Uterus (tissue), 4 donors: Measurements from ENCODE around the gene TNFRSF11A. TPM values are rescaled to one million over a fixed set of nuclear protein-coding genes. Genes with fewer than 3 reads are reported as not detected.

Experiments used
- DNase-seq, 2 donors: peaks; one replicate each; pipeline ENCODE4 v3.0.0-alpha.2; 2019 to 2020
- H3K27ac ChIP-seq, 2 donors: fragments of 200-600 bp; sonication (generic); 1 replicate in 1 of 2; 2 replicates in 1 of 2; pipeline ENCODE4 v1.5.1; 2016 to 2018
- H3K27me3 ChIP-seq, 2 donors: fragments of 200-600 bp; sonication (generic); one replicate each; pipeline ENCODE4 v1.5.1; 2018 to 2019; ENCODE audit warnings: control low read depth in 1 of 2
- H3K36me3 ChIP-seq, 2 donors: fragments of 200-600 bp; sonication (generic); one replicate each; pipeline ENCODE4 v1.5.1; 2019; ENCODE audit warnings: control low read depth in 1 of 2
- H3K4me1 ChIP-seq, 2 donors: fragments of 200-600 bp; sonication (generic); one replicate each; pipeline ENCODE4 v1.5.1; 2018 to 2019; ENCODE audit warnings: control low read depth in 1 of 2
- H3K4me3 ChIP-seq, 2 donors: fragments of 200-600 bp; sonication (generic); 1 replicate in 1 of 2; 2 replicates in 1 of 2; pipeline ENCODE4 v1.5.1; 2018 to 2019; ENCODE audit warnings: mild to moderate bottlenecking in 1 of 2
- H3K9me3 ChIP-seq, 2 donors: fragments of 200-600 bp; sonication (generic); one replicate each; pipeline ENCODE4 v1.5.1; 2019; ENCODE audit warnings: control low read depth in 1 of 2
- POLR2A ChIP-seq, 2 donors: fragments of 450-650 bp; IDR thresholded peaks; one replicate each; pipeline ENCODE4 v1.6.1; 2016; ENCODE audit warnings: antibody characterized with exemption in 2 of 2, mild to moderate bottlenecking in 1 of 2, moderate library complexity in 1 of 2
- intact Hi-C: fragments of 100-400 bp; cut with DNase I; formaldehyde crosslinking; loops from one replicate; pipeline ENCODE4 v1.15.1; 2023; ENCODE audit warnings: low total_unique reads
- total RNA-seq, 4 donors: library from RNA; depleted of rRNA in 3 of 4; stranded (reverse); fragments of >200 nt in 3 of 4; gene quantifications; one replicate each; pipeline versions ENCODE4 v1.1.0 to v1.2.4, GENCODE V29; 2014 to 2023
- TF ChIP-seq, protein P1 (sequence below), 4 experiments: fragments of 200-600 bp in 2 of 4; fragments of 450-650 bp in 2 of 4; sonication (generic) in 2 of 4; IDR thresholded peaks; one replicate each; pipeline ENCODE4 v1.5.1; 2016 to 2019; ENCODE audit warnings: antibody characterized with exemption in 4 of 4, mild to moderate bottlenecking in 2 of 4, moderate library complexity in 1 of 4
- donor health status: DM: yes; HTN: yes; CAD: no.

Gene TNFRSF11A
- total RNA-seq, 4 donors from 2014 or later: 0.26 to 7.4 (median 5.1) TPM

DNA sequence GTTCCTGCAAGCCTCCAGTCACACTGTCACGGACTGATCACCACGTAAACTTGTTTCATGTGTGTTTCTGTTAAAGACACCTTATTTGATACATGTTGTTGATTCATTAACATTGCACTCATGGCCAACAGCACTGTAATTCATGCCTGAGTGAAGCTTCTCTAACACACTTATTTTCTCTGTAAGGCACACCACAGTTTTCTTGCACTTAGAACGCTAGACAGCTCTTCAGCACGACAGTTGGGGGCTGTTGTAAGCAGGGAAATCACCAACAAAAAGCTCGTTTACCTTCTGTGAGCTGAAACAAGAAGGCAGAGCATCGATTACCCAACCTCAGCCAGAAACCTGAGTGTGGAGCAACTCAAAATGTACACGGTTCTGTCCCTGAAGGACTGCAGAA, 28.1 kb downstream of the TNFRSF11A start:
- no peak overlapping the region for H3K4me3 ChIP-seq
- H3K36me3 ChIP-seq: no peaks in the 10 kb centered on the region
- no peaks in the 10 kb centered on the region for H3K27me3 ChIP-seq
- no peaks in the 10 kb centered on the region for H3K4me1 ChIP-seq
- DNase-seq: no peak
- TF ChIP-seq, protein P1, sequence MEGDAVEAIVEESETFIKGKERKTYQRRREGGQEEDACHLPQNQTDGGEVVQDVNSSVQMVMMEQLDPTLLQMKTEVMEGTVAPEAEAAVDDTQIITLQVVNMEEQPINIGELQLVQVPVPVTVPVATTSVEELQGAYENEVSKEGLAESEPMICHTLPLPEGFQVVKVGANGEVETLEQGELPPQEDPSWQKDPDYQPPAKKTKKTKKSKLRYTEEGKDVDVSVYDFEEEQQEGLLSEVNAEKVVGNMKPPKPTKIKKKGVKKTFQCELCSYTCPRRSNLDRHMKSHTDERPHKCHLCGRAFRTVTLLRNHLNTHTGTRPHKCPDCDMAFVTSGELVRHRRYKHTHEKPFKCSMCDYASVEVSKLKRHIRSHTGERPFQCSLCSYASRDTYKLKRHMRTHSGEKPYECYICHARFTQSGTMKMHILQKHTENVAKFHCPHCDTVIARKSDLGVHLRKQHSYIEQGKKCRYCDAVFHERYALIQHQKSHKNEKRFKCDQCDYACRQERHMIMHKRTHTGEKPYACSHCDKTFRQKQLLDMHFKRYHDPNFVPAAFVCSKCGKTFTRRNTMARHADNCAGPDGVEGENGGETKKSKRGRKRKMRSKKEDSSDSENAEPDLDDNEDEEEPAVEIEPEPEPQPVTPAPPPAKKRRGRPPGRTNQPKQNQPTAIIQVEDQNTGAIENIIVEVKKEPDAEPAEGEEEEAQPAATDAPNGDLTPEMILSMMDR (IDR thresholded peaks at IDR 0.05): no peak
- TF ChIP-seq POLR2A (IDR thresholded peaks at IDR 0.05): no peak
- intact Hi-C loops: loop anchor here (10.0 kb wide), 1 partner anchor 62 kb away; no protein-coding TSS in a partner anchor
- no peak overlapping the region for H3K27ac ChIP-seq
- H3K9me3 ChIP-seq: no peaks in the 10 kb centered on the region

DNA sequence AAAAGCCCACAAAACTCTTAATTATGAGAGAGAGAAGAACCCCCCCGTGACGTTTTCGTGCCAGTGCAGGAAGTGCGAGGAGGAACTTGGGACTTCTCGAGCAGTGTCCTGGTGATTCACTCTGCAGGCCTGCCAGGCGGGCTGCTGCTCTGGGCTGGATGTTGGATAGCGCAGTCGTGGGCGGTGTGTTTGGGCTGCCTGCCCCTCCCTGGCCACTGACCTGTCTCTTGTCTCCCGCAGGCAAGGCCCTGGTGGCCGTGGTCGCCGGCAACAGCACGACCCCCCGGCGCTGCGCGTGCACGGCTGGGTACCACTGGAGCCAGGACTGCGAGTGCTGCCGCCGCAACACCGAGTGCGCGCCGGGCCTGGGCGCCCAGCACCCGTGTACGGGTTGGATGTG, 29.0 kb downstream of the TNFRSF11A start:
- intact Hi-C loops: loop anchor here (10.0 kb wide), 1 partner anchor 61 kb away; no protein-coding TSS in a partner anchor
- Histone ChIP-seq H3K36me3 (no peaks in the 10 kb centered on the region), H3K27me3 (no peaks in the 10 kb centered on the region), H3K27ac (no peak overlapping the region), H3K4me1 (no peaks in the 10 kb centered on the region), H3K9me3 (no peaks in the 10 kb centered on the region), H3K4me3 (no peak overlapping the region)
- DNase-seq: no peak
- TF ChIP-seq, protein P1 (IDR thresholded peaks at IDR 0.05): no peak
- TF ChIP-seq POLR2A (IDR thresholded peaks at IDR 0.05): no peak

- TF ChIP-seq POLR2A (IDR thresholded peaks at IDR 0.05): no peak
- TF ChIP-seq, protein P1 (IDR thresholded peaks at IDR 0.05): no peak
- DNase-seq: no peak
- Histone ChIP-seq H3K27ac (no peak overlapping the region), H3K4me1 (no peaks in the 10 kb centered on the region), H3K4me3 (no peak overlapping the region), H3K27me3 (no peaks in the 10 kb centered on the region), H3K9me3 (no peaks in the 10 kb centered on the region), H3K36me3 (no peaks in the 10 kb centered on the region)
- intact Hi-C loops: loop anchor here (10.0 kb wide), 1 partner anchor 58 kb away; no protein-coding TSS in a partner anchor
Measured at GRCh38 chr18:62357079-62357719, 32.1 kb downstream of the TNFRSF11A start.

- Histone ChIP-seq H3K27ac (no peak overlapping the region), H3K27me3 (no peaks in the 10 kb centered on the region), H3K9me3 (no peaks in the 10 kb centered on the region), H3K36me3 (no peaks in the 10 kb centered on the region), H3K4me3 (no peak overlapping the region), H3K4me1 (no peaks in the 10 kb centered on the region)
- intact Hi-C loops: no loop called here
- TF ChIP-seq, protein P1 (IDR thresholded peaks at IDR 0.05): no peak
- TF ChIP-seq POLR2A (IDR thresholded peaks at IDR 0.05): no peak
- DNase-seq: no peak
Measured at GRCh38 chr18:62360805-62361204, 35.7 kb downstream of the TNFRSF11A start.

- Histone ChIP-seq H3K27ac (no peak overlapping the region), H3K4me3 (no peak overlapping the region), H3K4me1 (no peaks in the 10 kb centered on the region), H3K9me3 (no peaks in the 10 kb centered on the region), H3K27me3 (no peaks in the 10 kb centered on the region), H3K36me3 (no peaks in the 10 kb centered on the region)
- no peak for DNase-seq
- intact Hi-C loops: no loop called here
- TF ChIP-seq, protein P1 (IDR thresholded peaks at IDR 0.05): no peak
- no peak for TF ChIP-seq POLR2A (IDR thresholded peaks at IDR 0.05)
Measured at GRCh38 chr18:62361288-62361687, 36.2 kb downstream of the TNFRSF11A start.
